Bone marrow (tissue), 2 donors: ENCODE measurements around the gene ANXA1.
"Not testable (repeated sequence)": the region's sequence is repeated elsewhere in the genome, so short reads cannot be mapped to it uniquely, and the experiment has no call there.

Source experiments
- DNase-seq, 2 donors: peaks; one replicate each; lab custom pipeline; 2025; lab: John Stamatoyannopoulos, UW

ANXA1 gene

GRCh38 chr9:73168298-73168934 lies 16.8 kb downstream of the ANXA1 start:
- DNase-seq: peak in 1 of 2 donors; percentile 50

- no peak for DNase-seq
These were observed 18.7 kb downstream of the ANXA1 start for GRCh38 chr9:73170185-73170957.

GRCh38 chr9:73172901-73173215 lies 21.2 kb downstream of the ANXA1 start:
- no peak for DNase-seq

GRCh38 chr9:73173557-73174329 lies 22.1 kb downstream of the ANXA1 start:
- no peak for DNase-seq

- no peak for DNase-seq
These were observed 22.8 kb downstream of the ANXA1 start for GRCh38 chr9:73174330-73174980.

- no peak for DNase-seq
These were observed 24.8 kb downstream of the ANXA1 start for GRCh38 chr9:73176450-73176875.

GRCh38 chr9:73178044-73178443 lies 26.4 kb downstream of the ANXA1 start:
- no peak for DNase-seq

GRCh38 chr9:73179589-73179988 lies 27.9 kb downstream of the ANXA1 start:
- no peak for DNase-seq

- DNase-seq: peak in 1 of 2 donors; percentile 25
These were observed 28.7 kb downstream of the ANXA1 start for GRCh38 chr9:73180403-73180802.

- DNase-seq: no peak
These were observed 31.3 kb downstream of the ANXA1 start for GRCh38 chr9:73182928-73183327.

GRCh38 chr9:73183428-73183827 lies 31.8 kb downstream of the ANXA1 start:
- DNase-seq: no peak

- peak in 1 of 2 donors; percentile 84 for DNase-seq
These were observed 32.5 kb downstream of the ANXA1 start for GRCh38 chr9:73183917-73184861.

GRCh38 chr9:73191109-73191508 lies 39.4 kb downstream of the ANXA1 start:
- DNase-seq: not testable (repeated sequence)

- no peak for DNase-seq
These were observed 42.6 kb downstream of the ANXA1 start for GRCh38 chr9:73194284-73194683.

- DNase-seq: no peak
These were observed 47.8 kb downstream of the ANXA1 start for GRCh38 chr9:73199448-73199847.

GRCh38 chr9:73199886-73200285 lies 48.2 kb downstream of the ANXA1 start:
- peak in 1 of 2 donors; percentile 42 for DNase-seq

- peak in 1 of 2 donors; percentile 7 for DNase-seq
These were observed 49.2 kb downstream of the ANXA1 start for GRCh38 chr9:73200694-73201452.

GRCh38 chr9:73202980-73203379 lies 51.3 kb downstream of the ANXA1 start:
- DNase-seq: no peak

GRCh38 chr9:73204936-73205335 lies 53.3 kb downstream of the ANXA1 start:
- no peak for DNase-seq

GRCh38 chr9:73206851-73207250 lies 55.2 kb downstream of the ANXA1 start:
- DNase-seq: no peak
